H1 (cell line): Measurements from ENCODE around the gene ACTA2. TPM values are rescaled to one million over a fixed set of nuclear protein-coding genes. Genes with fewer than 3 reads are reported as not detected.

ENCODE experiments used
- CTCF ChIA-PET: fragments of 300-600 bp; sonication (Branson Sonifier 250); formaldehyde crosslinking; loops from one replicate; lab custom pipeline; 2021; ENCODE audit not compliant: partially characterized antibody; lab: Charles Lee
- POLR2A ChIA-PET: fragments of 300-600 bp; sonication (Branson Sonifier 250); formaldehyde crosslinking; loops from one replicate; lab custom pipeline; 2021; ENCODE audit warnings: inconsistent platforms; ENCODE audit not compliant: partially characterized antibody; lab: Charles Lee
- DNase-seq, 2 experiments: peaks; one replicate each; pipeline versions ENCODE4 v3.0.0 to v3.0.0-alpha.2; 2010 to 2022; ENCODE audit warnings: low spot score in 2 of 2, low read depth in 1 of 2, mixed read lengths in 1 of 2
- FAIRE-seq: peaks from 2 replicates; lab custom pipeline; 2011; peaks lifted over from hg19 to GRCh38; lab: Jason Lieb, UNC
- H2AFZ ChIP-seq: 2 replicates; pipeline ENCODE4 v1.8.1; 2012; ENCODE audit warnings: low read length, inconsistent platforms
- H2AK5ac ChIP-seq: 2 replicates; pipeline ENCODE4 v1.6.1; 2013; ENCODE audit warnings: low read depth, low read length
- H2BK120ac ChIP-seq: replicated peaks from 2 replicates; pipeline ENCODE3; 2013; ENCODE audit warnings: low read depth, low read length, inconsistent platforms
- H2BK12ac ChIP-seq: 2 replicates; pipeline ENCODE4 v1.6.1; 2013; ENCODE audit warnings: low read depth, low read length
- H2BK15ac ChIP-seq: 2 replicates; pipeline ENCODE4 v1.6.1; 2013; ENCODE audit warnings: low read length
- H2BK20ac ChIP-seq: 2 replicates; pipeline ENCODE4 v1.6.1; 2013; ENCODE audit warnings: low read length
- H2BK5ac ChIP-seq: 2 replicates; pipeline ENCODE4 v1.6.1; 2013; ENCODE audit warnings: low read depth, low read length
- H3K14ac ChIP-seq: 2 replicates; pipeline ENCODE4 v1.6.1; 2013; ENCODE audit warnings: inconsistent platforms; ENCODE audit not compliant: insufficient read length
- H3K18ac ChIP-seq: 2 replicates; pipeline ENCODE4 v1.6.1; 2013; ENCODE audit warnings: low read length; ENCODE audit errors: extremely low read depth
- H3K23ac ChIP-seq: 2 replicates; pipeline ENCODE4 v1.6.1; 2013; ENCODE audit warnings: inconsistent platforms; ENCODE audit not compliant: insufficient read length
- H3K23me2 ChIP-seq: 2 replicates; pipeline ENCODE4 v1.6.1; 2013; ENCODE audit warnings: low read depth, low read length
- H3K27ac ChIP-seq: 2 replicates; pipeline ENCODE4 v1.6.1; 2011; ENCODE audit warnings: low read depth, low read length, inconsistent platforms
- H3K27me3 ChIP-seq, 4 experiments: replicated peaks in 1 of 4; 1 replicate in 1 of 4; 2 replicates in 3 of 4; pipeline versions ENCODE4 v1.6.1 to v1.8.1; 2011 to 2013; ENCODE audit warnings: low read length in 3 of 4, mild to moderate bottlenecking in 3 of 4, inconsistent platforms in 2 of 4, mixed read lengths in 2 of 4, moderate library complexity in 1 of 4; ENCODE audit not compliant: control insufficient read depth in 3 of 4, insufficient read depth in 3 of 4; ENCODE audit errors: extremely low read depth in 1 of 4
- H3K36me3 ChIP-seq, 4 experiments: 2 replicates each; pipeline versions ENCODE4 v1.6.1 to v1.8.1; 2011 to 2013; ENCODE audit warnings: mild to moderate bottlenecking in 4 of 4, low read length in 3 of 4, moderate library complexity in 2 of 4, control low read depth in 1 of 4, inconsistent platforms in 1 of 4; ENCODE audit not compliant: insufficient read depth in 4 of 4, control insufficient read depth in 2 of 4
- H3K4ac ChIP-seq: replicated peaks from 2 replicates; pipeline ENCODE3; 2013; ENCODE audit warnings: low read length, low read depth, mixed read lengths, inconsistent platforms; ENCODE audit not compliant: insufficient read length
- H3K4me1 ChIP-seq, 4 experiments: replicated peaks in 1 of 4; 1 replicate in 1 of 4; 2 replicates in 3 of 4; pipeline versions ENCODE4 v1.6.1 to v1.8.1; 2011 to 2013; ENCODE audit warnings: low read length in 3 of 4, inconsistent platforms in 2 of 4, mixed read lengths in 1 of 4; ENCODE audit not compliant: insufficient read depth in 4 of 4, control insufficient read depth in 3 of 4
- H3K4me2 ChIP-seq, 2 experiments: 2 replicates each; pipeline versions ENCODE4 v1.6.1 to v1.8.1; 2011 to 2013; ENCODE audit warnings: low read depth in 2 of 2, low read length in 2 of 2, control low read depth in 1 of 2, inconsistent platforms in 1 of 2, mild to moderate bottlenecking in 1 of 2; ENCODE audit not compliant: insufficient read depth in 1 of 2
- H3K4me3 ChIP-seq, 4 experiments: fragments of 200-600, 300-600 bp in 1 of 4; sonication (generic), shearing (Covaris generic), sonication (Bioruptor Twin) in 1 of 4; 2 replicates each; pipeline versions ENCODE4 v1.5.1 to v1.8.1; 2011 to 2016; ENCODE audit warnings: low read length in 4 of 4, low read depth in 3 of 4, control low read depth in 2 of 4, inconsistent platforms in 2 of 4, mild to moderate bottlenecking in 2 of 4, mixed read lengths in 1 of 4, moderate library complexity in 1 of 4; ENCODE audit not compliant: insufficient read depth in 2 of 4; ENCODE audit errors: extremely low read depth in 1 of 4
- H3K56ac ChIP-seq: replicated peaks from 2 replicates; pipeline ENCODE3; 2013; ENCODE audit warnings: low read depth, mild to moderate bottlenecking, mixed read lengths, low read length, inconsistent platforms; ENCODE audit not compliant: insufficient read length
- H3K79me1 ChIP-seq: 2 replicates; pipeline ENCODE4 v1.6.1; 2013; ENCODE audit warnings: low read depth, low read length, control low read depth
- H3K79me2 ChIP-seq, 2 experiments: 2 replicates each; pipeline versions ENCODE4 v1.6.1 to v1.8.1; 2012 to 2013; ENCODE audit warnings: low read length in 2 of 2, mild to moderate bottlenecking in 2 of 2, inconsistent platforms in 1 of 2; ENCODE audit not compliant: insufficient read depth in 2 of 2, control insufficient read depth in 1 of 2
- H3K9ac ChIP-seq, 4 experiments: replicated peaks in 1 of 4; 1 replicate in 1 of 4; 2 replicates in 3 of 4; pipeline versions ENCODE4 v1.6.1 to v1.8.1; 2011 to 2013; ENCODE audit warnings: low read depth in 3 of 4, low read length in 3 of 4, control low read depth in 2 of 4, mild to moderate bottlenecking in 2 of 4, moderate library complexity in 2 of 4, inconsistent platforms in 1 of 4; ENCODE audit errors: extremely low read depth in 1 of 4
- H3K9me3 ChIP-seq, 2 experiments: 2 replicates each; pipeline versions ENCODE4 v1.6.1 to v1.8.1; 2012 to 2013; ENCODE audit warnings: mild to moderate bottlenecking in 2 of 2, moderate library complexity in 2 of 2, control low read depth in 1 of 2, inconsistent platforms in 1 of 2, low read depth in 1 of 2, low read length in 1 of 2, mixed read lengths in 1 of 2; ENCODE audit not compliant: insufficient read depth in 2 of 2
- H4K20me1 ChIP-seq, 2 experiments: replicated peaks in 1 of 2; 2 replicates each; pipeline versions ENCODE3 to v1.8.1; 2011 to 2013; ENCODE audit warnings: inconsistent platforms in 2 of 2, low read length in 2 of 2, mild to moderate bottlenecking in 1 of 2; ENCODE audit not compliant: insufficient read depth in 2 of 2, control insufficient read depth in 1 of 2
- H4K5ac ChIP-seq: 2 replicates; pipeline ENCODE4 v1.6.1; 2013; ENCODE audit warnings: low read length, low read depth, mixed read lengths, inconsistent platforms; ENCODE audit not compliant: insufficient read length
- H4K8ac ChIP-seq: 2 replicates; pipeline ENCODE4 v1.8.0; 2013; ENCODE audit warnings: mild to moderate bottlenecking, moderate library complexity, low read length, inconsistent platforms; ENCODE audit not compliant: insufficient read depth; ENCODE audit errors: extremely low read depth
- H4K91ac ChIP-seq: replicated peaks from 2 replicates; pipeline ENCODE3; 2013; ENCODE audit warnings: low read length, mixed read lengths, inconsistent platforms; ENCODE audit not compliant: insufficient read length
- ASH2L ChIP-seq: fragments of 200-600, 300-600 bp; sonication (generic); IDR thresholded peaks from one replicate; pipeline ENCODE4 v1.7.1; 2017; ENCODE audit warnings: low read length
- BRCA1 ChIP-seq: IDR thresholded peaks from 2 replicates; pipeline ENCODE4 v1.6.1; 2012; ENCODE audit warnings: low read depth, low read length, improper control_type of control experiment
- CEBPB ChIP-seq: IDR thresholded peaks from 2 replicates; pipeline ENCODE4 v1.6.1; 2012; ENCODE audit warnings: low read depth, low read length
- E2F6 ChIP-seq: IDR thresholded peaks from 2 replicates; pipeline ENCODE4 v1.6.1; 2012; ENCODE audit warnings: inconsistent platforms
- EP300 ChIP-seq, 2 experiments: IDR thresholded peaks; 1 replicate in 1 of 2; 2 replicates in 1 of 2; pipeline ENCODE4 v1.6.1; 2011 to 2012; ENCODE audit warnings: low read depth in 2 of 2, low read length in 2 of 2, mild to moderate bottlenecking in 2 of 2, borderline replicate concordance in 1 of 2, inconsistent platforms in 1 of 2, moderate library complexity in 1 of 2
- FOSL1 ChIP-seq: IDR thresholded peaks from 2 replicates; pipeline ENCODE4 v1.6.1; 2011; ENCODE audit warnings: mild to moderate bottlenecking, low read depth, low read length, moderate library complexity; ENCODE audit not compliant: insufficient read depth
- HDAC2 ChIP-seq, 2 experiments: fragments of 300-600 bp in 1 of 2; sonication (generic) in 1 of 2; IDR thresholded peaks; 2 replicates each; pipeline ENCODE4 v1.6.1; 2011 to 2012; ENCODE audit warnings: low read depth in 2 of 2, low read length in 2 of 2, mild to moderate bottlenecking in 2 of 2, moderate library complexity in 2 of 2, borderline replicate concordance in 1 of 2, inconsistent platforms in 1 of 2
- HDAC6 ChIP-seq: IDR thresholded peaks from one replicate; pipeline ENCODE4 v1.7.1; 2012; ENCODE audit warnings: low read depth, mild to moderate bottlenecking, inconsistent platforms, low read length, moderate library complexity
- KDM4A ChIP-seq: IDR thresholded peaks from one replicate; pipeline ENCODE4 v1.7.1; 2012; ENCODE audit warnings: low read depth, mild to moderate bottlenecking, moderate library complexity, low read length, inconsistent platforms; ENCODE audit not compliant: severe bottlenecking
- MAFK ChIP-seq: IDR thresholded peaks from 2 replicates; pipeline ENCODE4 v1.6.1; 2012; ENCODE audit warnings: low read depth, mild to moderate bottlenecking, improper control_type of control experiment, low read length
- PHF8 ChIP-seq: fragments of 200-600 bp; sonication (generic); conservative IDR thresholded peaks from 2 replicates; pipeline ENCODE4 v1.7.1; 2012; ENCODE audit warnings: low read depth, mild to moderate bottlenecking, inconsistent platforms, low read length, moderate library complexity
- POLR2AphosphoS5 ChIP-seq: IDR thresholded peaks from 2 replicates; pipeline ENCODE4 v1.6.1; 2011; ENCODE audit warnings: low read depth, low read length
- POU5F1 ChIP-seq: IDR thresholded peaks from 2 replicates; pipeline ENCODE4 v1.6.1; 2011; ENCODE audit warnings: low read depth, mild to moderate bottlenecking, low read length, moderate library complexity
- RFX5 ChIP-seq: IDR thresholded peaks from 2 replicates; pipeline ENCODE4 v1.6.1; 2011; ENCODE audit warnings: low read depth, low read length, improper control_type of control experiment, borderline replicate concordance
- TCF12 ChIP-seq: IDR thresholded peaks from 2 replicates; pipeline ENCODE4 v1.6.1; 2011; ENCODE audit warnings: low read depth, mild to moderate bottlenecking, low read length
- polyA plus RNA-seq, 7 experiments: library from polyadenylated mRNA; depleted of rRNA in 3 of 7; stranded (reverse) in 5 of 7; unstranded in 2 of 7; fragments of >200 nt in 5 of 7; fragments of 200-250 nt in 2 of 7; gene quantifications; 1 replicate in 5 of 7; 2 replicates in 1 of 7; 4 replicates in 1 of 7; pipeline versions ENCODE4 v1.2.1 to v1.2.3, GENCODE V29; 2011 to 2013; ENCODE audit warnings: missing spikeins in 2 of 7, mixed read lengths in 2 of 7
- total RNA-seq: library from RNA; stranded (reverse); fragmentation: NEBNext Ultra II Directional; extraction: Animal tissue kit (Norgen Biotek cat#: 25700); gene quantifications from 2 replicates; pipeline ENCODE4 v1.2.1, GENCODE V29; 2021

ACTA2 gene
- total and polyA plus RNA-seq, 2 of the 8 experiments (the other 6 are each of a cell fraction or from before 2014, with no cell fraction given) = 3.5 to 8.9 TPM

GRCh38 chr10:88923520-88923919, 29.1 kb downstream of the ACTA2 start:
- POLR2A ChIA-PET = no interaction called here
- TF ChIP-seq PHF8 (no peak), FOSL1 (no peak), CEBPB (no peak), KDM4A (no peak), EP300 (IDR thresholded peaks at IDR 0.05; ENCODE audit: borderline replicate concordance in 1 of 2, low read depth in 2 of 2, low read length in 2 of 2) (no peak), TCF12 (no peak), POLR2AphosphoS5 (no peak), HDAC6 (no peak), HDAC2 (IDR thresholded peaks at IDR 0.05; ENCODE audit: borderline replicate concordance in 1 of 2, low read depth in 2 of 2, low read length in 2 of 2) (no peak), BRCA1 (no peak), POU5F1 (no peak), RFX5 (no peak), ASH2L (no peak), E2F6 (no peak), MAFK (no peak)

More at GRCh38 chr10:88923520-88923919, 29.1 kb downstream of the ACTA2 start:
- no peak overlapping the region for H2BK15ac ChIP-seq
- DNase-seq = no peak
- no peak overlapping the region for H3K18ac ChIP-seq
- no peak overlapping the region for H4K5ac ChIP-seq
- H2AFZ ChIP-seq = no peak overlapping the region
- CTCF ChIA-PET = interaction anchor here (1.0 to 2.1 kb wide), 5 partner anchors 9 to 113 kb away, joined by 3 to 22 read pairs (median 6); no protein-coding TSS in a partner anchor
- no peaks in the 10 kb centered on the region for H3K27me3 ChIP-seq
- H3K23me2 ChIP-seq = no peaks in the 10 kb centered on the region
- H2AK5ac ChIP-seq = no peak overlapping the region
- H4K20me1 ChIP-seq = no peaks in the 10 kb centered on the region
- no peak overlapping the region for H4K91ac ChIP-seq
- H3K4ac ChIP-seq = no peak overlapping the region
- H3K4me1 ChIP-seq = no peaks in the 10 kb centered on the region
- no peak overlapping the region for H3K27ac ChIP-seq
- no peaks in the 10 kb centered on the region for H3K79me1 ChIP-seq
- no peak overlapping the region for H2BK12ac ChIP-seq
- no peak overlapping the region for H4K8ac ChIP-seq
- H3K9me3 ChIP-seq = no peaks in the 10 kb centered on the region
- no peak overlapping the region for H3K4me2 ChIP-seq
- no peak overlapping the region for H2BK5ac ChIP-seq
- H3K9ac ChIP-seq = no peak overlapping the region
- H3K36me3 ChIP-seq = no peaks in the 10 kb centered on the region
- no peak for FAIRE-seq
- H3K56ac ChIP-seq = no peak overlapping the region
- no peak overlapping the region for H3K23ac ChIP-seq
- H2BK20ac ChIP-seq = no peak overlapping the region
- H3K4me3 ChIP-seq = no peak overlapping the region
- no peak overlapping the region for H2BK120ac ChIP-seq
- H3K79me2 ChIP-seq = no peaks in the 10 kb centered on the region
- H3K14ac ChIP-seq = no peak overlapping the region
